H9 (cell line): ENCODE measurements around the gene OLFM1. TPM values are rescaled to one million over a fixed set of nuclear protein-coding genes. Genes with fewer than 3 reads are reported as not detected.
"Not testable (repeated sequence)": the region's sequence is repeated elsewhere in the genome, so short reads cannot be mapped to it uniquely, and the experiment has no call there.

Source experiments
- DNase-seq: peaks from one replicate; pipeline ENCODE4 v3.0.0-alpha.2; 2017
- H2AFZ ChIP-seq: one replicate; pipeline ENCODE4 v1.6.1; 2013; ENCODE audit warnings: mild to moderate bottlenecking, low read length, control low read depth, moderate library complexity
- H2AK5ac ChIP-seq: 2 replicates; pipeline ENCODE4 v1.6.1; 2013; ENCODE audit warnings: low read length, control low read depth, mixed read lengths; ENCODE audit not compliant: insufficient read length
- H2BK120ac ChIP-seq: one replicate; pipeline ENCODE4 v1.6.1; 2013; ENCODE audit warnings: low read depth, mild to moderate bottlenecking, low read length, control low read depth, inconsistent platforms; ENCODE audit not compliant: poor library complexity, severe bottlenecking
- H2BK12ac ChIP-seq: 2 replicates; pipeline ENCODE4 v1.6.1; 2013; ENCODE audit warnings: low read length, control low read depth, mixed read lengths, low read depth; ENCODE audit not compliant: insufficient read length
- H2BK15ac ChIP-seq: 2 replicates; pipeline ENCODE4 v1.6.1; 2013; ENCODE audit warnings: low read depth, low read length, control low read depth
- H2BK20ac ChIP-seq: one replicate; pipeline ENCODE4 v1.6.1; 2013; ENCODE audit warnings: low read depth, mild to moderate bottlenecking, low read length, control low read depth, inconsistent platforms; ENCODE audit not compliant: poor library complexity, severe bottlenecking
- H2BK5ac ChIP-seq: 2 replicates; pipeline ENCODE4 v1.6.1; 2013; ENCODE audit warnings: low read length, control low read depth, mixed read lengths; ENCODE audit not compliant: insufficient read length
- H3K14ac ChIP-seq: 2 replicates; pipeline ENCODE4 v1.6.1; 2013; ENCODE audit warnings: low read length, control low read depth; ENCODE audit not compliant: insufficient read depth
- H3K18ac ChIP-seq: 2 replicates; pipeline ENCODE4 v1.6.1; 2013; ENCODE audit warnings: low read depth, mild to moderate bottlenecking, mixed read lengths, low read length, control low read depth; ENCODE audit not compliant: insufficient read length
- H3K23ac ChIP-seq: 2 replicates; pipeline ENCODE4 v1.6.1; 2013; ENCODE audit warnings: low read length, control low read depth, mixed read lengths, low read depth; ENCODE audit not compliant: insufficient read length
- H3K23me2 ChIP-seq: 2 replicates; pipeline ENCODE4 v1.6.1; 2013; ENCODE audit warnings: low read depth, mild to moderate bottlenecking, mixed read lengths, low read length, control low read depth; ENCODE audit not compliant: insufficient read length, poor library complexity, severe bottlenecking
- H3K27ac ChIP-seq: 2 replicates; pipeline ENCODE4 v1.5.1; 2013; ENCODE audit warnings: low read length, control low read depth, mixed read lengths, low read depth; ENCODE audit not compliant: insufficient read length
- H3K27me3 ChIP-seq: 2 replicates; pipeline ENCODE4 v1.6.1; 2013; ENCODE audit warnings: low read length, control low read depth, inconsistent platforms; ENCODE audit not compliant: insufficient read depth
- H3K4ac ChIP-seq: 2 replicates; pipeline ENCODE4 v1.6.1; 2013; ENCODE audit warnings: low read depth, mild to moderate bottlenecking, control low read depth, inconsistent platforms, low read length, moderate library complexity
- H3K4me1 ChIP-seq: 2 replicates; pipeline ENCODE4 v1.6.1; 2013; ENCODE audit warnings: low read length, control low read depth, inconsistent platforms; ENCODE audit not compliant: insufficient read depth
- H3K4me2 ChIP-seq: 2 replicates; pipeline ENCODE4 v1.6.1; 2013; ENCODE audit warnings: low read length, control low read depth, mixed read lengths; ENCODE audit not compliant: insufficient read length, insufficient read depth
- H3K56ac ChIP-seq: 2 replicates; pipeline ENCODE4 v1.6.1; 2013; ENCODE audit warnings: low read depth, mild to moderate bottlenecking, mixed read lengths, low read length, control low read depth; ENCODE audit not compliant: insufficient read length
- H3K79me1 ChIP-seq: 2 replicates; pipeline ENCODE4 v1.6.1; 2013; ENCODE audit warnings: low read depth, mild to moderate bottlenecking, moderate library complexity, low read length, control low read depth, inconsistent platforms; ENCODE audit not compliant: insufficient read depth, poor library complexity, severe bottlenecking
- H3K79me2 ChIP-seq: 2 replicates; pipeline ENCODE4 v1.6.1; 2013; ENCODE audit warnings: low read length, control low read depth, inconsistent platforms; ENCODE audit not compliant: insufficient read depth
- H3K9ac ChIP-seq: 2 replicates; pipeline ENCODE4 v1.6.1; 2013; ENCODE audit warnings: low read length, control low read depth, mixed read lengths; ENCODE audit not compliant: insufficient read length; ENCODE audit errors: extremely low read depth
- H3K9me3 ChIP-seq: one replicate; pipeline ENCODE4 v1.6.1; 2013; ENCODE audit warnings: low read depth, low read length, inconsistent platforms; ENCODE audit not compliant: control insufficient read depth
- H3T11ph ChIP-seq: one replicate; pipeline ENCODE4 v1.6.1; 2013; ENCODE audit warnings: mild to moderate bottlenecking, low read length, control low read depth, inconsistent platforms
- H4K20me1 ChIP-seq: one replicate; pipeline ENCODE4 v1.6.1; 2013; ENCODE audit not compliant: control insufficient read depth, insufficient read length, insufficient read depth
- H4K5ac ChIP-seq: 2 replicates; pipeline ENCODE4 v1.6.1; 2013; ENCODE audit warnings: low read depth, mild to moderate bottlenecking, mixed read lengths, low read length, control low read depth; ENCODE audit not compliant: insufficient read length
- H4K8ac ChIP-seq: replicated peaks from 2 replicates; pipeline ENCODE4 v1.6.1; 2013; ENCODE audit warnings: low read length, control low read depth, mixed read lengths, low read depth; ENCODE audit not compliant: insufficient read length
- H4K91ac ChIP-seq: 2 replicates; pipeline ENCODE4 v1.6.1; 2013; ENCODE audit warnings: low read depth, mild to moderate bottlenecking, moderate library complexity, mixed read lengths, low read length, control low read depth; ENCODE audit not compliant: insufficient read length
- H3K27ac Mint-ChIP-seq, 3 experiments: 2 replicates in 2 of 3; 3 replicates in 1 of 3; pipeline ENCODE4 v1.8.0; 2020 to 2021; ENCODE audit warnings: mixed read lengths in 3 of 3, mild to moderate bottlenecking in 1 of 3, moderate library complexity in 1 of 3
- H3K27me3 Mint-ChIP-seq: 2 replicates; pipeline ENCODE4 v1.8.0; 2021; ENCODE audit warnings: low read depth, mild to moderate bottlenecking, moderate library complexity, mixed read lengths
- H3K36me3 Mint-ChIP-seq, 3 experiments: 2 replicates in 2 of 3; 3 replicates in 1 of 3; pipeline ENCODE4 v1.8.0; 2020 to 2021; ENCODE audit warnings: low read depth in 3 of 3, mixed read lengths in 3 of 3; ENCODE audit not compliant: insufficient read depth in 1 of 3
- H3K4me1 Mint-ChIP-seq, 2 experiments: 2 replicates each; pipeline ENCODE4 v1.8.0; 2020; ENCODE audit warnings: mixed read lengths in 2 of 2
- H3K4me3 Mint-ChIP-seq, 2 experiments: 2 replicates in 1 of 2; 3 replicates in 1 of 2; pipeline ENCODE4 v1.8.0; 2020 to 2021; ENCODE audit warnings: mild to moderate bottlenecking in 2 of 2, mixed read lengths in 2 of 2, moderate library complexity in 1 of 2
- H3K9me3 Mint-ChIP-seq, 2 experiments: 2 replicates in 1 of 2; 3 replicates in 1 of 2; pipeline ENCODE4 v1.8.0; 2020; ENCODE audit warnings: mild to moderate bottlenecking in 2 of 2, mixed read lengths in 2 of 2, moderate library complexity in 1 of 2
- WGBS: extraction: QIAGEN DNeasy Blood & Tissue Kit; methylation state at CpG from one replicate; pipeline ENCODE4 v1.1.7; 2013; ENCODE audit warnings: missing lambda C conversion rate, low lambda C conversion rate, mixed read lengths; ENCODE audit not compliant: insufficient read length; ENCODE audit errors: extremely low coverage; 5-methylcytosine and 5-hydroxymethylcytosine counted together
- total RNA-seq: library from RNA; stranded (reverse); gene quantifications from 2 replicates; pipeline ENCODE4 v1.2.1, GENCODE V29; 2021
- TF ChIP-seq, protein P1 (sequence below): fragments of 200-600 bp; sonication (generic); conservative IDR thresholded peaks from 3 replicates; pipeline ENCODE4 v1.8.0; 2021; ENCODE audit warnings: antibody characterized with exemption, mild to moderate bottlenecking

OLFM1 gene
- total RNA-seq, 1 experiment from 2014 or later: 34.1 TPM

DNA sequence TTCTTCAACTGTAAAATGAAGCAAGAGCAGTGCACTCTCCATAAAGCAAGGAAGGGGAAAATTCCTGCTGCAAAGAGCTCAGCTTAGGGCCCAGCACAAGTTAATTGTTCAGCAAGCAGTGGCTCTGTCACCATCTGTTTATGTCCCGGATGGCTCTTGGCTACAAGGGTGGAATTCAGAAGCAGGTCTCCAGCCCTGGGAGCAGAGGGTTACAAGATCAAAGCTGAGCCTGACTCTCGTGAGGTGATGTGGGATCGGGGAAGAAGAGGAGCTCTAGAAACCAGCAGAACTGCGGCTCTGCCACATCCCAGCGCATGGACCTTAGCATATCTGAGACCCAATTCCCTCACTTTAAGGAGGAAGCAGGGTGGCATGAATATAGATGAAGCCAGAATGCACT is 25.2 kb upstream of the OLFM1 start:
- H3K79me1 ChIP-seq: no peaks in the 10 kb centered on the region
- H3T11ph ChIP-seq: no peak overlapping the region
- Mint-ChIP-seq H3K27me3 (peaks cover 45% of the 10 kb centered on the region), H3K4me1 (no peaks in the 10 kb centered on the region), H3K27ac (no peak overlapping the region), H3K9me3 (peaks cover 24 to 36% of the 10 kb centered on the region in 2 experiments), H3K36me3 (peaks cover 5 to 21% (median 8%) of the 10 kb centered on the region in 3 experiments), H3K4me3 (no peak overlapping the region)
- H3K4me1 ChIP-seq: no peaks in the 10 kb centered on the region
- no peak overlapping the region for H3K9ac ChIP-seq
- no peak overlapping the region for H4K8ac ChIP-seq
- no peak overlapping the region for H3K4me2 ChIP-seq
- H3K23ac ChIP-seq: no peak overlapping the region
- no peak for DNase-seq
- H3K27me3 ChIP-seq: no peaks in the 10 kb centered on the region
- H3K56ac ChIP-seq: no peak overlapping the region
- no peaks in the 10 kb centered on the region for H3K23me2 ChIP-seq
- H3K18ac ChIP-seq: no peak overlapping the region
- H2AK5ac ChIP-seq: no peak overlapping the region
- no peak overlapping the region for H3K14ac ChIP-seq
- no peak overlapping the region for H2BK5ac ChIP-seq
- no peak overlapping the region for H2BK15ac ChIP-seq
- no peak overlapping the region for H4K5ac ChIP-seq
- no peaks in the 10 kb centered on the region for H3K79me2 ChIP-seq
- H3K27ac ChIP-seq: no peak overlapping the region
- no CpG with 5 or more reads among the region's 5 CpGs for WGBS
- H4K91ac ChIP-seq: no peak overlapping the region
- peaks cover 3% of the 10 kb centered on the region for H3K9me3 ChIP-seq
- H2BK120ac ChIP-seq: no peak overlapping the region
- H3K4ac ChIP-seq: no peak overlapping the region
- no peak overlapping the region for H2BK20ac ChIP-seq
- H2BK12ac ChIP-seq: no peak overlapping the region
- no peak overlapping the region for H2AFZ ChIP-seq
- no peaks in the 10 kb centered on the region for H4K20me1 ChIP-seq
- TF ChIP-seq, protein P1, sequence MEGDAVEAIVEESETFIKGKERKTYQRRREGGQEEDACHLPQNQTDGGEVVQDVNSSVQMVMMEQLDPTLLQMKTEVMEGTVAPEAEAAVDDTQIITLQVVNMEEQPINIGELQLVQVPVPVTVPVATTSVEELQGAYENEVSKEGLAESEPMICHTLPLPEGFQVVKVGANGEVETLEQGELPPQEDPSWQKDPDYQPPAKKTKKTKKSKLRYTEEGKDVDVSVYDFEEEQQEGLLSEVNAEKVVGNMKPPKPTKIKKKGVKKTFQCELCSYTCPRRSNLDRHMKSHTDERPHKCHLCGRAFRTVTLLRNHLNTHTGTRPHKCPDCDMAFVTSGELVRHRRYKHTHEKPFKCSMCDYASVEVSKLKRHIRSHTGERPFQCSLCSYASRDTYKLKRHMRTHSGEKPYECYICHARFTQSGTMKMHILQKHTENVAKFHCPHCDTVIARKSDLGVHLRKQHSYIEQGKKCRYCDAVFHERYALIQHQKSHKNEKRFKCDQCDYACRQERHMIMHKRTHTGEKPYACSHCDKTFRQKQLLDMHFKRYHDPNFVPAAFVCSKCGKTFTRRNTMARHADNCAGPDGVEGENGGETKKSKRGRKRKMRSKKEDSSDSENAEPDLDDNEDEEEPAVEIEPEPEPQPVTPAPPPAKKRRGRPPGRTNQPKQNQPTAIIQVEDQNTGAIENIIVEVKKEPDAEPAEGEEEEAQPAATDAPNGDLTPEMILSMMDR: no peak

- WGBS: no CpG with 5 or more reads among the region's 4 CpGs
- peak; percentile 3 for DNase-seq
Measured at GRCh38 chr9:135063466-135063865, 24.0 kb upstream of the OLFM1 start.

More at GRCh38 chr9:135063466-135063865, 24.0 kb upstream of the OLFM1 start:
- H4K5ac ChIP-seq, H3K4ac ChIP-seq, H4K91ac ChIP-seq, H3K23ac ChIP-seq, H2BK5ac ChIP-seq, H3K56ac ChIP-seq, H4K20me1 ChIP-seq, H3K14ac ChIP-seq, H2BK12ac ChIP-seq, H3K4me2 ChIP-seq, H2BK20ac ChIP-seq, H2AK5ac ChIP-seq, H3K4me1 Mint-ChIP-seq, H4K8ac ChIP-seq, H3K27ac ChIP-seq, H2BK15ac ChIP-seq, H3K9me3 ChIP-seq, H3K27ac Mint-ChIP-seq, H3K79me1 ChIP-seq, H3T11ph ChIP-seq, H2AFZ ChIP-seq, H3K9ac ChIP-seq, H3K23me2 ChIP-seq, H3K27me3 ChIP-seq, H3K79me2 ChIP-seq, H3K18ac ChIP-seq, H2BK120ac ChIP-seq, H3K4me1 ChIP-seq, H3K4me3 Mint-ChIP-seq: not testable (repeated sequence)
- Mint-ChIP-seq H3K36me3 (peaks cover 5 to 21% (median 8%) of the 10 kb centered on the region in 3 experiments), H3K9me3 (peaks cover 24 to 36% of the 10 kb centered on the region in 2 experiments), H3K27me3 (peaks cover 48% of the 10 kb centered on the region)
